Measurements from ENCODE around the gene TBC1D23.

TBC1D23 gene

GRCh38 chr3:100338911-100339310 lies 78.1 kb downstream of the TBC1D23 start (continued):
- TF ChIP-seq CSRNP3 (CRISPR knock-in tag; IDR thresholded peaks at IDR 0.05), result no peak
- TF ChIP-seq ZNF8 (CRISPR knock-in tag; IDR thresholded peaks at IDR 0.05), result no peak
- TF ChIP-seq POU6F1 (CRISPR knock-in tag; IDR thresholded peaks at IDR 0.05; ENCODE audit: borderline replicate concordance, low read depth), result no peak
- TF ChIP-seq TOX (CRISPR knock-in tag; IDR thresholded peaks at IDR 0.05; ENCODE audit: borderline replicate concordance), result no peak
- TF ChIP-seq ZNF565 (CRISPR knock-in tag; conservative IDR thresholded peaks at IDR 0.05; ENCODE audit: low read depth), result no peak

GRCh38 chr3:100339786-100340185 lies 79.0 kb downstream of the TBC1D23 start:
- TF ChIP-seq ARNTL (CRISPR knock-in tag; IDR thresholded peaks at IDR 0.05; ENCODE audit: borderline replicate concordance, low read depth), result no peak
- no peak for TF ChIP-seq ZFP30 (CRISPR knock-in tag; IDR thresholded peaks at IDR 0.05)
- no peak for TF ChIP-seq POU6F1 (CRISPR knock-in tag; IDR thresholded peaks at IDR 0.05; ENCODE audit: borderline replicate concordance, low read depth)
- TF ChIP-seq TCF4 (CRISPR knock-in tag; IDR thresholded peaks at IDR 0.05; ENCODE audit: borderline replicate concordance), result no peak
- TF ChIP-seq TOX (CRISPR knock-in tag; IDR thresholded peaks at IDR 0.05; ENCODE audit: borderline replicate concordance), result no peak
- no peak for TF ChIP-seq ZC3H10 (CRISPR knock-in tag; IDR thresholded peaks at IDR 0.05)
- TF ChIP-seq SNAI2 (CRISPR knock-in tag; IDR thresholded peaks at IDR 0.05), result no peak
- no peak for TF ChIP-seq ISL1 (CRISPR knock-in tag; IDR thresholded peaks at IDR 0.05)
- no peak for TF ChIP-seq ZNF8 (CRISPR knock-in tag; IDR thresholded peaks at IDR 0.05)
- TF ChIP-seq OSR1 (CRISPR knock-in tag; IDR thresholded peaks at IDR 0.05), result no peak
- no peak for TF ChIP-seq ZNF70 (CRISPR knock-in tag; IDR thresholded peaks at IDR 0.05)
- TF ChIP-seq RARB (CRISPR knock-in tag; IDR thresholded peaks at IDR 0.05), result no peak
- TF ChIP-seq ZFP3 (CRISPR knock-in tag; IDR thresholded peaks at IDR 0.05), result no peak
- TF ChIP-seq ZNF565 (CRISPR knock-in tag; conservative IDR thresholded peaks at IDR 0.05; ENCODE audit: low read depth), result no peak
- no peak for TF ChIP-seq CSRNP3 (CRISPR knock-in tag; IDR thresholded peaks at IDR 0.05)
- no peak for TF ChIP-seq BACH2 (CRISPR knock-in tag; IDR thresholded peaks at IDR 0.05; ENCODE audit: borderline replicate concordance)
- TF ChIP-seq CREB5 (CRISPR knock-in tag; IDR thresholded peaks at IDR 0.05; ENCODE audit: low read depth), result no peak
- TF ChIP-seq ESRRG (CRISPR knock-in tag; IDR thresholded peaks at IDR 0.05), result no peak
- no peak for TF ChIP-seq PPARA (CRISPR knock-in tag; IDR thresholded peaks at IDR 0.05; ENCODE audit: borderline replicate concordance)
- TF ChIP-seq GLIS3 (CRISPR knock-in tag; IDR thresholded peaks at IDR 0.05), result no peak

GRCh38 chr3:100340527-100340926 lies 79.7 kb downstream of the TBC1D23 start:
- ATAC-seq, result no peak
- no peak for TF ChIP-seq CSDC2 (CRISPR knock-in tag; IDR thresholded peaks at IDR 0.05)
- no peak for TF ChIP-seq GLIS3 (CRISPR knock-in tag; IDR thresholded peaks at IDR 0.05)
- TF ChIP-seq CSRNP3 (CRISPR knock-in tag; IDR thresholded peaks at IDR 0.05), result no peak
- TF ChIP-seq ARNTL (CRISPR knock-in tag; IDR thresholded peaks at IDR 0.05; ENCODE audit: borderline replicate concordance, low read depth), result no peak
- no peak for TF ChIP-seq PATZ1 (CRISPR knock-in tag; IDR thresholded peaks at IDR 0.05; ENCODE audit: borderline replicate concordance)
- TF ChIP-seq ZFP30 (CRISPR knock-in tag; IDR thresholded peaks at IDR 0.05), result no peak
- no peak for TF ChIP-seq ZFP3 (CRISPR knock-in tag; IDR thresholded peaks at IDR 0.05)
- no peak for TF ChIP-seq CREB5 (CRISPR knock-in tag; IDR thresholded peaks at IDR 0.05; ENCODE audit: low read depth)
- no peak for TF ChIP-seq ZC3H10 (CRISPR knock-in tag; IDR thresholded peaks at IDR 0.05)

More at GRCh38 chr3:100339786-100340185, 79.0 kb downstream of the TBC1D23 start:
- no peak for ATAC-seq

All from SK-N-SH treated with all-trans-retinoic acid at 6 μM for 48 hours (cell line).